Measurements from ENCODE around the gene SMTN.
"Not testable (repeated sequence)": the region's sequence is repeated elsewhere in the genome, so short reads cannot be mapped to it uniquely, and the experiment has no call there.

Gene SMTN

GRCh38 chr22:31091106-31091975 lies 10.2 kb downstream of the SMTN start:
- DNase-seq, result no peak

GRCh38 chr22:31092161-31092560 lies 11.0 kb downstream of the SMTN start:
- DNase-seq, result no peak

GRCh38 chr22:31093086-31093850 lies 12.2 kb downstream of the SMTN start:
- no peak for DNase-seq

- no peak for DNase-seq
Observed at GRCh38 chr22:31094021-31094551, 13.0 kb downstream of the SMTN start.

- DNase-seq, result no peak
Observed at GRCh38 chr22:31094741-31095140, 13.6 kb downstream of the SMTN start.

GRCh38 chr22:31095637-31096249 lies 14.6 kb downstream of the SMTN start:
- no peak for DNase-seq

GRCh38 chr22:31096657-31097279 lies 15.7 kb downstream of the SMTN start:
- DNase-seq, result no peak

GRCh38 chr22:31097539-31097938 lies 16.4 kb downstream of the SMTN start:
- not testable (repeated sequence) for DNase-seq

- DNase-seq, result no peak
Observed at GRCh38 chr22:31097941-31098631, 17.0 kb downstream of the SMTN start.

- DNase-seq, result peak; percentile 38
Observed at GRCh38 chr22:31098632-31099110, 17.6 kb downstream of the SMTN start.

- DNase-seq, result no peak
Observed at GRCh38 chr22:31099386-31099785, 18.3 kb downstream of the SMTN start.

GRCh38 chr22:31099841-31100761 lies 19.0 kb downstream of the SMTN start:
- DNase-seq, result no peak

GRCh38 chr22:31100762-31101525 lies 19.8 kb downstream of the SMTN start:
- no peak for DNase-seq

- no peak for DNase-seq
Observed at GRCh38 chr22:31102441-31103081, 21.4 kb downstream of the SMTN start.

GRCh38 chr22:31103111-31103510 lies 22.0 kb downstream of the SMTN start:
- no peak for DNase-seq

GRCh38 chr22:31103899-31104694 lies 23.0 kb downstream of the SMTN start:
- no peak for DNase-seq

GRCh38 chr22:31104869-31105268 lies 23.8 kb downstream of the SMTN start:
- DNase-seq, result no peak

GRCh38 chr22:31105282-31105929 lies 24.3 kb downstream of the SMTN start:
- DNase-seq, result no peak
